GM21390 (cell line): Measurements from ENCODE around the gene UROC1.
"Not testable (repeated sequence)": the region's sequence is repeated elsewhere in the genome, so short reads cannot be mapped to it uniquely, and the experiment has no call there.

ENCODE experiments used
- ATAC-seq: cut with Tn5 transposase; IDR thresholded peaks from one replicate; pipeline ENCODE4 v1.9.1; 2021; ENCODE audit not compliant: unreplicated experiment

The UROC1 gene

GRCh38 chr3:126547721-126548120, 30.1 kb upstream of the UROC1 start:
- no peak for ATAC-seq

GRCh38 chr3:126546549-126547239, 29.1 kb upstream of the UROC1 start:
- no peak for ATAC-seq

- no peak for ATAC-seq
These were observed 28.4 kb upstream of the UROC1 start for GRCh38 chr3:126546013-126546412.

GRCh38 chr3:126545544-126545943, 28.0 kb upstream of the UROC1 start:
- no peak for ATAC-seq

- ATAC-seq, result no peak
These were observed 27.2 kb upstream of the UROC1 start for GRCh38 chr3:126544596-126545281.

- ATAC-seq, result no peak
These were observed 26.0 kb upstream of the UROC1 start for GRCh38 chr3:126543457-126544061.

GRCh38 chr3:126542340-126543241, 25.0 kb upstream of the UROC1 start:
- no peak for ATAC-seq

GRCh38 chr3:126541628-126542339, 24.2 kb upstream of the UROC1 start:
- ATAC-seq, result no peak

GRCh38 chr3:126540951-126541627, 23.5 kb upstream of the UROC1 start:
- no peak for ATAC-seq

- ATAC-seq, result no peak
These were observed 22.8 kb upstream of the UROC1 start for GRCh38 chr3:126540342-126540849.

GRCh38 chr3:126539558-126540250, 22.1 kb upstream of the UROC1 start:
- ATAC-seq, result no peak

GRCh38 chr3:126538966-126539365, 21.4 kb upstream of the UROC1 start:
- no peak for ATAC-seq

GRCh38 chr3:126538316-126538715, 20.7 kb upstream of the UROC1 start:
- ATAC-seq, result no peak

- ATAC-seq, result no peak
These were observed 20.2 kb upstream of the UROC1 start for GRCh38 chr3:126537730-126538281.

GRCh38 chr3:126537116-126537729, 19.6 kb upstream of the UROC1 start:
- no peak for ATAC-seq

- ATAC-seq, result no peak
These were observed 18.6 kb upstream of the UROC1 start for GRCh38 chr3:126536126-126536525.

- no peak for ATAC-seq
These were observed 18.1 kb upstream of the UROC1 start for GRCh38 chr3:126535636-126536035.

- ATAC-seq, result not testable (repeated sequence)
These were observed 17.1 kb upstream of the UROC1 start for GRCh38 chr3:126534716-126535115.
